Right atrium auricular region (tissue), 2 donors: Measurements from ENCODE around the gene PCDHA5. TPM values are rescaled to one million over a fixed set of nuclear protein-coding genes. Genes with fewer than 3 reads are reported as not detected.
"Not testable (repeated sequence)": the region's sequence is repeated elsewhere in the genome, so short reads cannot be mapped to it uniquely, and the experiment has no call there.

Source experiments
- DNase-seq: peaks from one replicate; pipeline ENCODE4 v3.0.0-alpha.2; 2019; ENCODE audit warnings: low spot score
- H3K27ac ChIP-seq, 2 donors: fragments of 200-600 bp; sonication (generic); 1 replicate in 1 of 2; 2 replicates in 1 of 2; pipeline ENCODE4 v1.5.1; 2016 to 2019
- H3K27me3 ChIP-seq, 2 donors: fragments of 200-600 bp; sonication (generic); one replicate each; pipeline versions ENCODE4 v1.5.1 to v1.6.0; 2017 to 2019
- H3K36me3 ChIP-seq: fragments of 200-600 bp; sonication (generic); one replicate; pipeline ENCODE4 v1.5.1; 2016
- H3K4me1 ChIP-seq, 2 donors: fragments of 200-600 bp; sonication (generic); one replicate each; pipeline versions ENCODE4 v1.5.1 to v1.6.0; 2017 to 2019
- H3K4me3 ChIP-seq, 2 donors: fragments of 200-600 bp; sonication (generic); 1 replicate in 1 of 2; 2 replicates in 1 of 2; pipeline ENCODE4 v1.5.1; 2017 to 2019; ENCODE audit warnings: mild to moderate bottlenecking in 1 of 2, moderate library complexity in 1 of 2
- H3K9me3 ChIP-seq, 2 donors: fragments of 200-600 bp; sonication (generic); one replicate each; pipeline ENCODE4 v1.5.1; 2019
- total RNA-seq, 2 donors: library from RNA; depleted of rRNA; stranded (reverse); fragments of >200 nt; gene quantifications; one replicate each; pipeline ENCODE4 v1.1.0, GENCODE V29; 2016
- TF ChIP-seq, protein P1 (sequence below), 2 donors: fragments of 200-600 bp; sonication (generic); IDR thresholded peaks; one replicate each; pipeline ENCODE4 v1.5.1; 2019; ENCODE audit warnings: antibody characterized with exemption in 2 of 2

The PCDHA5 gene
- total RNA-seq, 2 donors from 2014 or later = 0.16 TPM; not detected in 1

DNA sequence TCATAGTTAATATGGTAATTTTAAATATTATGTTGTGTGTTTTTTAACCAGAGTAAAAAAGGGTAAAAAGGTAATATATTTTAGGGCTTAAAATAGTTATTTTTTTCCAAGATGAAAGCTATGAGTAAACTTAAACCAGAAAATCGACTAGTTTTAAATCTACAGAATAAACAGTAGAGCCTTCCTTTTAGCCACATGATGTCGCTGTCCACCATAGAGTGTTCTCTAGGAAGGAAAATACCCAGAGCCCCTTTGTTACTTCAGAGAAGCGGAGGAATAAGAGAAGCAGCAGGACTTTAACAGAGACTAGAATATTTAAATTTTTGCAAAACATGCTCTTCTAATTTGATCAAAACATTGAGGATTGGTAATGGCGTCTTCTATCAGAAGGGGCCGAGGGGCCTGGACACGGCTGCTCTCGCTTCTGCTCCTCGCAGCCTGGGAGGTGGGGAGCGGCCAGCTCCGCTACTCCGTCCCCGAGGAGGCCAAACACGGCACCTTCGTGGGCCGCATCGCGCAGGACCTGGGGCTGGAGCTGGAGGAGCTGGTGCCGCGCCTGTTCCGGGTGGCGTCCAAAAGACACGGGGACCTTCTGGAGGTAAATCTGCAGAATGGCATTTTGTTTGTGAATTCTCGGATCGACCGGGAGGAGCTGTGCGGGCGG, 26.7 kb upstream of the PCDHA5 start, which contains the start of gene PCDHA2:
PCDHA2 (plus strand) TSS at position 258 of the 664 bp plus-strand sequence.
- H3K4me1 ChIP-seq = no peaks in the 10 kb centered on the region
- peak within 1 kb of the TSS in 1 of 2 donors; percentile 35 for H3K4me3 ChIP-seq
- H3K27me3 ChIP-seq = no peaks in the 10 kb centered on the region
- peaks cover 0 to 85% of the 10 kb centered on the region in 2 donors for H3K9me3 ChIP-seq
- H3K36me3 ChIP-seq = no peaks in the 10 kb centered on the region
- TF ChIP-seq, protein P1, sequence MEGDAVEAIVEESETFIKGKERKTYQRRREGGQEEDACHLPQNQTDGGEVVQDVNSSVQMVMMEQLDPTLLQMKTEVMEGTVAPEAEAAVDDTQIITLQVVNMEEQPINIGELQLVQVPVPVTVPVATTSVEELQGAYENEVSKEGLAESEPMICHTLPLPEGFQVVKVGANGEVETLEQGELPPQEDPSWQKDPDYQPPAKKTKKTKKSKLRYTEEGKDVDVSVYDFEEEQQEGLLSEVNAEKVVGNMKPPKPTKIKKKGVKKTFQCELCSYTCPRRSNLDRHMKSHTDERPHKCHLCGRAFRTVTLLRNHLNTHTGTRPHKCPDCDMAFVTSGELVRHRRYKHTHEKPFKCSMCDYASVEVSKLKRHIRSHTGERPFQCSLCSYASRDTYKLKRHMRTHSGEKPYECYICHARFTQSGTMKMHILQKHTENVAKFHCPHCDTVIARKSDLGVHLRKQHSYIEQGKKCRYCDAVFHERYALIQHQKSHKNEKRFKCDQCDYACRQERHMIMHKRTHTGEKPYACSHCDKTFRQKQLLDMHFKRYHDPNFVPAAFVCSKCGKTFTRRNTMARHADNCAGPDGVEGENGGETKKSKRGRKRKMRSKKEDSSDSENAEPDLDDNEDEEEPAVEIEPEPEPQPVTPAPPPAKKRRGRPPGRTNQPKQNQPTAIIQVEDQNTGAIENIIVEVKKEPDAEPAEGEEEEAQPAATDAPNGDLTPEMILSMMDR (IDR thresholded peaks at IDR 0.05) = peak in 1 of 2 donors; percentile 42
- no peak within 1 kb of the TSS for H3K27ac ChIP-seq
- DNase-seq = no peak

DNA sequence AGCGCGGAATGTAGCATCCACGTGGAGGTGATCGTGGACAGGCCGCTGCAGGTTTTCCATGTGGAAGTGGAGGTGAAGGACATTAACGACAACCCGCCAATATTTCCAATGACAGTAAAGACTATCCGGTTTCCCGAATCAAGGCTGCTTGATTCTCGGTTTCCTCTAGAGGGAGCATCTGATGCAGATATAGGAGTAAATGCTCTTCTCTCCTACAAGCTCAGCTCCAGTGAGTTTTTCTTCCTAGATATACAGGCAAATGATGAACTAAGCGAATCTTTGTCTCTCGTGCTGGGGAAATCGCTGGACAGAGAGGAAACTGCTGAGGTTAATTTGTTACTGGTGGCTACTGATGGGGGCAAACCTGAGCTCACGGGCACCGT, 26.2 kb upstream of the PCDHA5 start:
- Histone ChIP-seq H3K4me1 (no peaks in the 10 kb centered on the region), H3K27me3 (no peaks in the 10 kb centered on the region), H3K27ac (no peak overlapping the region), H3K4me3 (peak overlapping the region in 1 of 2 donors; percentile 35), H3K9me3 (peaks cover 0 to 80% of the 10 kb centered on the region in 2 donors), H3K36me3 (no peaks in the 10 kb centered on the region)
- TF ChIP-seq, protein P1 (IDR thresholded peaks at IDR 0.05) = peak in 1 of 2 donors; percentile 21
- DNase-seq = no peak

DNA sequence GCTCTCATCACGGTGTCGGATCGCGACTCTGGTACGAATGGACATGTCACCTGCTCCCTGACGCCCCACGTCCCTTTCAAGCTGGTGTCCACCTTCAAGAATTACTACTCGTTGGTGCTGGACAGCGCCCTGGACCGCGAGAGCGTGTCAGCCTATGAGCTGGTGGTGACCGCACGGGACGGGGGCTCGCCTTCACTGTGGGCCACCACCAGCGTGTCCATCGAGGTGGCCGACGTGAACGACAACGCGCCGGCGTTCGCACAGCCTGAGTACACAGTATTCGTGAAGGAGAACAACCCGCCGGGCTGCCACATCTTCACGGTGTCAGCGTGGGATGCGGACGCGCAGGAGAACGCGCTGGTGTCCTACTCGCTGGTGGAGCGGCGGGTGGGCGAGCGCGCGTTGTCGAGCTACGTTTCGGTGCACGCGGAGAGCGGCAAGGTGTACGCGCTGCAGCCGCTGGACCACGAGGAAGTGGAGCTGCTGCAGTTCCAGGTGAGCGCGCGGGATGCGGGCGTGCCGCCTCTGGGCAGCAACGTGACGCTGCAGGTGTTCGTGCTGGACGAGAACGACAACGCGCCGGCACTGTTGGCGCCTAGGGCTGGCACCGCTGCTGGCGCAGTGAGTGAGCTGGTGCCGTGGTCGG, 25.2 kb upstream of the PCDHA5 start:
- not testable (repeated sequence) for DNase-seq, H3K27me3 ChIP-seq, H3K4me3 ChIP-seq, H3K4me1 ChIP-seq, H3K27ac ChIP-seq, H3K36me3 ChIP-seq
- H3K9me3 ChIP-seq = peaks cover 0 to 78% of the 10 kb centered on the region in 2 donors

DNA sequence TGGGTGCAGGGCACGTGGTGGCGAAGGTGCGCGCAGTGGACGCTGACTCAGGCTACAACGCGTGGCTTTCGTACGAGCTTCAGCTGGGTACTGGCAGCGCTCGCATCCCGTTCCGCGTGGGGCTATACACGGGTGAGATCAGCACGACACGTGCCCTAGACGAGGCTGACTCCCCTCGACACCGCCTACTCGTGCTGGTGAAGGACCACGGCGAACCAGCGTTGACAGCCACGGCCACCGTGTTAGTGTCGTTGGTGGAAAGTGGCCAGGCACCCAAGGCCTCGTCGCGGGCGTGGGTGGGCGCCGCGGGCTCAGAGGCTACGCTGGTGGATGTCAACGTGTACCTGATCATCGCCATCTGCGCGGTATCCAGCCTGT, 24.7 kb upstream of the PCDHA5 start:
- Histone ChIP-seq H3K9me3 (peaks cover 0 to 80% of the 10 kb centered on the region in 2 donors), H3K27me3 (no peaks in the 10 kb centered on the region)

DNA sequence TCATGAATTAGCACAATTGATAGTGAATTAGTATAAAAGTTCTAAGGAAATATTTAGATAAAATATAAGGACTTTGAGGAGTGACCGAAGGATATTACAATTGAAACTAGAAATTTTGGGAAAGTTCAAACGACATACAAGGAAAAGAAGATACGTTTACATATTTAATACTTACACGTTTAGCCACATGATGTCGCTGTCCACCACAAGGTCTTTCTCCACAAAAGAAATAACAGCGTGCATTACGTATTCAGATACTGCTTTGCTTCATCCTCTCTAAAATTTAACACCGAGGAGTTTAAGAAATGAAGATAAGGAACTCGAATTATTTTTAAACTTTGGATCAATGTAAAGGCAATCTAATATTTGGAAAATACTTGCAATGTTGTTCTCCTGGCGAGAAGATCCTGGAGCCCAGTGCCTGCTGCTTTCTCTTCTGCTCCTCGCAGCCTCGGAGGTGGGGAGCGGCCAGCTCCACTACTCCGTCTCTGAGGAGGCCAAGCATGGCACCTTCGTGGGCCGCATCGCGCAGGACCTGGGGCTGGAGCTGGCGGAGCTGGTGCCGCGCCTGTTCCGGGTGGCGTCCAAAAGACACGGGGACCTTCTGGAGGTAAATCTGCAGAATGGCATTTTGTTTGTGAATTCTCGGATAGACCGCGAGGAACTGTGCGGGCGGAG, 20.5 kb upstream of the PCDHA5 start, which contains the start of gene PCDHA3:
PCDHA3 (plus strand) TSS at position 242 of the 678 bp plus-strand sequence.
- Histone ChIP-seq H3K4me3 (peak within 1 kb of the TSS; percentile 12 to 41), H3K4me1 (no peaks in the 10 kb centered on the region), H3K36me3 (no peaks in the 10 kb centered on the region), H3K27me3 (no peaks in the 10 kb centered on the region), H3K9me3 (peaks cover 5 to 59% of the 10 kb centered on the region in 2 donors), H3K27ac (no peak within 1 kb of the TSS)
- DNase-seq = no peak
- TF ChIP-seq, protein P1 (IDR thresholded peaks at IDR 0.05) = peak in 1 of 2 donors; percentile 58

More for the DNA sequence above, 24.7 kb upstream of the PCDHA5 start:
- TF ChIP-seq, protein P1 (IDR thresholded peaks at IDR 0.05) = no peak
- no peak for DNase-seq
- no peak overlapping the region for H3K27ac ChIP-seq
- H3K4me3 ChIP-seq = no peak overlapping the region
- H3K36me3 ChIP-seq = no peaks in the 10 kb centered on the region
- no peaks in the 10 kb centered on the region for H3K4me1 ChIP-seq

DNA sequence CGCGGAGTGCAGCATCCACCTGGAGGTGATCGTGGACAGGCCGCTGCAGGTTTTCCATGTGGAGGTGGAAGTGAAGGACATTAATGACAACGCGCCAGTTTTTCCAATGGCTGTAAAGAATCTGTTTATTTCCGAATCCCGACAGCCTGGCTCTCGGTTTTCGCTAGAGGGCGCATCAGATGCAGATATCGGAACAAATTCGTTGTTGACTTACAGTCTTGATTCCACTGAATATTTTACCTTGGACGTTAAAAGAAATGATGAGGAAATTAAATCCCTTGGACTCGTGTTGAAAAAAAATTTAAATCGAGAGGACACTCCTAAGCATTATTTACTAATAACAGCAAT, 19.9 kb upstream of the PCDHA5 start:
- no peaks in the 10 kb centered on the region for H3K36me3 ChIP-seq
- H3K27ac ChIP-seq = no peak overlapping the region
- no peak for DNase-seq
- H3K4me1 ChIP-seq = no peaks in the 10 kb centered on the region
- TF ChIP-seq, protein P1 (IDR thresholded peaks at IDR 0.05) = peak in 1 of 2 donors; percentile 51
- peaks cover 5 to 59% of the 10 kb centered on the region in 2 donors for H3K9me3 ChIP-seq
- peak overlapping the region; percentile 12 to 41 for H3K4me3 ChIP-seq
- no peaks in the 10 kb centered on the region for H3K27me3 ChIP-seq

DNA sequence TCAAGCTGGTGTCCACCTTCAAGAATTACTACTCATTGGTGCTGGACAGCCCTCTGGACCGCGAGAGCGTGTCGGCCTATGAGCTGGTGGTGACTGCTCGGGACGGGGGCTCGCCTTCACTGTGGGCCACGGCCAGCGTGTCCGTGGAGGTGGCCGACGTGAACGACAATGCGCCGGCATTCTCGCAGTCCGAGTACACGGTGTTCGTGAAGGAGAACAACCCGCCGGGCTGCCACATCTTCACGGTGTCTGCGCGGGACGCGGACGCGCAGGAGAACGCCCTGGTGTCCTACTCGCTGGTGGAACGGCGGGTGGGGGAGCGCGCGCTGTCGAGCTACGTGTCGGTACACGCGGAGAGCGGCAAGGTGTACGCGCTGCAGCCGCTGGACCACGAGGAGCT, 19.0 kb upstream of the PCDHA5 start:
- H3K4me3 ChIP-seq, H3K36me3 ChIP-seq, H3K27ac ChIP-seq, DNase-seq, H3K4me1 ChIP-seq, H3K27me3 ChIP-seq: not testable (repeated sequence)
- H3K9me3 ChIP-seq = peaks cover 5 to 59% of the 10 kb centered on the region in 2 donors
